GM21717 (cell line): ENCODE data around the gene TANC2.

Experiments used
- ATAC-seq: cut with Tn5 transposase; IDR thresholded peaks from one replicate; pipeline ENCODE4 v1.9.1; 2021; ENCODE audit warnings: mild to moderate bottlenecking, moderate library complexity; ENCODE audit not compliant: unreplicated experiment

TANC2 gene

DNA sequence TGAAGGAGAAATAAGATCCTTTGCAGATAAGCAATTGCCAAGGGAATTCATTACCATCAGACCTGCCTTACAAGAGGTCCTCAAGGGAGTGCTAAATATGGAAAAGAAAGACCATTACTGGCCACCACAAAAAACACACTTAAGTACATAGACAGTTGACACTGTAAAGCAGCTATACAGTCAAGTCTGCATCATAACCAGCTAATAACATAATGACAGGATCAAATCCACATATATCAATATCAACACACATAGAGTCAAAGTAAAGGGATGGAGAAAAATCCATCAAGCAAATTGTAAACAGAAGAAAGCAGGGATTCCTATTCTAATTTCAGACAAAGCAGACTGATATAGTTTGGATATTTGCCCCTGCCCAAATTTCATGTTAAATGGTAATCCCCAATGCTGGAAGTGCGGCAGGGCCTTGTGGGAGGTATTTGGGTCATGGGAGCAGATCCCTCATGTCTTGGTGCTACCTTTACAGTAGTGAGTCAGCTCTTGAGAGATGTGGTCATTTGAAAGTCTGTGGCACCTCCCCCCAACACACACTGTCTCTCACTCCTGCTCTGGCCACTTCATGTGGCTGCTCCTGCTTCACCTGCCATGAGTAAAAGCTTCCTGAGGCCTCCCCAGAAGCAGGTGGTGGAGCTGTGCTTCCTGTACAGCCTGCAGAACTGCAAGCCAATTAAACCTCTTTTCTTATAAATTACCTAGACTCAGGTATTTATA lies 32.8 kb downstream of the TANC2 start:
- ATAC-seq, result no peak

DNA sequence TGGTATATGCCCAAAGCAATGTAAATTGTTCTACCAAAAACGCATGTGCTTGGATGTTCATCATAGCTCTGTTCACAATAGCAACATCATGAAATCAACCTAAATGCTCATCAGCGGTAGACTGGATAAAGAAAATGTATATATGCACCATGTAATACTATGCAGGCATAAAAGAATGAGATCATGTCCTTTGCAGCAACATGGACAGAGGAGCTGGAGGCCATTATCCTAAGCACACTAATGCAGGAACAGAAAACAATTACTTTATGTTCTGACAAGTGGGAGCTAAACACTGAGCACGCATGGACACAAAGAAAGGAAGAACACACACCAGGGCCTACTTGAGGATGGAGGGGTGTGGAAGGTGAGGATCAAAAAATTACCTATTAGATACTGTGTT lies 33.7 kb downstream of the TANC2 start:
- no peak for ATAC-seq

DNA sequence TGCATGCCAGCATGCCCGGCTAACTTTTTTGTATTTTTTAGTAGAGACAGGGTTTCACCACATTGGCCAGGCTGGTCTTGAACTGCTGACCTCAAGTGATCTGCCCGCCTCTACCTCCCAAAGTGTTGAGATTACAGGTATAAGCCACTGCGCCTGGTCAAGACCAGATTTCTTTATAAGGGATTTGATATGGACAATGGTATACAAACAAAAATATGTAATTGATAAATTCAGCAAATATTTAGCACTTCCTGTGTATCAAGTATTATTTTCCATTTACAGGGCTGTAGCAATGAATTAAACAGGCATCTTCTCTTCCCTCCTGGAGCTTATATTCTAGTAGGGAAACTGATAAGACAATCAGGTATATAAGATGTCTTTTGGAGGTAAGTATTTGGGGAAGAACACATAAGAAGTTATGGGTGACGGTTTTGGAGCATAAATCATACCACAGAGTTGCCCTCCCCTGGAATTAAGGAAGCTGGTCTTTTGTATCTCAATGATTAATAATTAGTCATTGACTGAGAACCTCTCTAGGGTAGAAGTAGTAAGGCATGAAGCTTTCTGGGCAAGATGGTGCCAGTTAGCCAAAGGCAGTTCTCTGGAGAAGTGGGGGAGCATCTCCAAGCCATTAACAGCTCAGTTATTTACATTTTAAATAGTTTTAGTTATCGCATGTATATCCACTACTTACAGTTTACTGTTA lies 35.8 kb downstream of the TANC2 start:
- ATAC-seq, result no peak

DNA sequence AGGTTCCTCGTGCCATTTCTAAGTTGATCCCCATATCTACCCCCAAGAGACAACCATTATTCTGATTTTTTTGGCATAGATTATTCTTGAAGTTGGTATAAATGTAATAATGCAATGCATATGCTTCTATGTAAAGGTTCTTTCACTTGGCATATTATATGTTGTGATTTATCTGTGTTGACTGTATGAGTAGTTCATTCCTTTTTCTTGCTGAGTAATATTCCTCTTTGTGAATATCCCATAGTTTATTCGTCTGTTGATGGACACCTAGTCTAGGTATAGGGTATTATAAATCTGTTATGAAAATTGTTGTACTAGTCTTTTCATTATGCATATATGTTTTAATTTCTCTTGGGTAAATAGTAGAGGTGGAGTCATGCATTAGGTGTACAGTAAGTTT lies 36.6 kb downstream of the TANC2 start:
- ATAC-seq, result no peak

DNA sequence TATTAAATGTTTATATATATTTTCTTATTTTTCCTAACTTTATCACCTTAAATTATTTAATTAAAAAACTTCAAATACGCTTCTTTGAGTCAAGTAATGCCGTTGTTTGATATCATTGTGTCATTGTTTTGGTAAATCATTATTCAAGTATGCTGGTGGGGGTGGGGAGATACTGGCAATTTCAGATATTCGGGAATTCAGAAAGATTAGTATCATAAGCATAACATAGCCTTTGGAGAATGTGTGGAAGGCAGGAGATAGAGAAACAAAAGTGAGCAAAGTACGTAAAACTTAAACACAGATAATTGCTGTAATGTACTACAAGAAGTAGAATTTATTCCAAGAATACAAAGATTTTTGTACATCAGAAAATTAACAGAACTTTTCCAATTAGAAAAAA lies 49.8 kb downstream of the TANC2 start:
- ATAC-seq, result no peak
